ENCODE measurements around the gene ITGAX.

Gene ITGAX

DNA sequence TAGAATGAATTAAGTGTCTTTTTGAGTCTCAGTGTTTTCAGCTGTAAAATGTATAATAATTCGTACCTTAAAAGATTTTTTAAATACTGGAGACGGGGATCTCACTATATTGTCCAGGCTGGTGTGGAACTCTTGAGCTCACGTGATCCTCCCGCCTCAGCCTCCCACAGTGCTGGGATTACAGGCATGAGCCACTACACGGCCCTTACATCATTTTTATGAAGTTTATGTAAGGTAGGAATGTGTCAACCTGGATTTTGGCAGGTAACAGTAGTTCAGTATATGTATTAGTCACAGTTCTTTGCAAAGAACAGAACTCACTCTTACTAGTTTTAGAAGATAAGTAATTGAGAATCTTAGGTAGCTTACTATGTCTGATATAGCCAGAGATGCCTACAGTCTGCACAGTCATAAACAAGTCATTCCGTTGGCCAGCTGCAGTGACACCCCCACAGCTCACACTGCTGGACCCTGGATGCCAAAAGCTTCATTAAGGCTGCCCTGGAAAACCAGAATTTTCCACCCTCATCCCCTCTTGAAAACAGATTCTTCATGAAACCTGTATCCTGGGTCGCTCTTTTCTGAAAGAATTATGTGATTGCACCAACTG is 73.8 kb downstream of the ITGAX start:
- no peak overlapping the region for H3K4me2 ChIP-seq (ENCODE audit: low read depth, low read length, poor library complexity, severe bottlenecking)
- H2AFZ ChIP-seq (ENCODE audit: low read depth, low read length, severe bottlenecking) = no peak overlapping the region
- H3K27ac ChIP-seq (ENCODE audit: low read depth, low read length) = no peak overlapping the region
- H3K27me3 ChIP-seq (ENCODE audit: low read length) = no peaks in the 10 kb centered on the region
- no peaks in the 10 kb centered on the region for H3K79me2 ChIP-seq (ENCODE audit: insufficient read depth, low read length)
- no peak overlapping the region for H3K9ac ChIP-seq (ENCODE audit: low read length)
- H4K20me1 ChIP-seq (ENCODE audit: low read depth, low read length) = no peaks in the 10 kb centered on the region
- H3K9me3 ChIP-seq (ENCODE audit: insufficient read depth, low read length) = no peaks in the 10 kb centered on the region
- TF ChIP-seq, protein P1, sequence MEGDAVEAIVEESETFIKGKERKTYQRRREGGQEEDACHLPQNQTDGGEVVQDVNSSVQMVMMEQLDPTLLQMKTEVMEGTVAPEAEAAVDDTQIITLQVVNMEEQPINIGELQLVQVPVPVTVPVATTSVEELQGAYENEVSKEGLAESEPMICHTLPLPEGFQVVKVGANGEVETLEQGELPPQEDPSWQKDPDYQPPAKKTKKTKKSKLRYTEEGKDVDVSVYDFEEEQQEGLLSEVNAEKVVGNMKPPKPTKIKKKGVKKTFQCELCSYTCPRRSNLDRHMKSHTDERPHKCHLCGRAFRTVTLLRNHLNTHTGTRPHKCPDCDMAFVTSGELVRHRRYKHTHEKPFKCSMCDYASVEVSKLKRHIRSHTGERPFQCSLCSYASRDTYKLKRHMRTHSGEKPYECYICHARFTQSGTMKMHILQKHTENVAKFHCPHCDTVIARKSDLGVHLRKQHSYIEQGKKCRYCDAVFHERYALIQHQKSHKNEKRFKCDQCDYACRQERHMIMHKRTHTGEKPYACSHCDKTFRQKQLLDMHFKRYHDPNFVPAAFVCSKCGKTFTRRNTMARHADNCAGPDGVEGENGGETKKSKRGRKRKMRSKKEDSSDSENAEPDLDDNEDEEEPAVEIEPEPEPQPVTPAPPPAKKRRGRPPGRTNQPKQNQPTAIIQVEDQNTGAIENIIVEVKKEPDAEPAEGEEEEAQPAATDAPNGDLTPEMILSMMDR (IDR thresholded peaks at IDR 0.05; ENCODE audit: insufficient read depth, low read length, poor library complexity, severe bottlenecking) = no peak
- TF ChIP-seq EZH2phosphoT487 (conservative IDR thresholded peaks at IDR 0.05; ENCODE audit: low read length) = no peak
- no peak overlapping the region for H3K4me3 ChIP-seq (ENCODE audit: insufficient read depth, low read length, poor library complexity, severe bottlenecking)
- no peaks in the 10 kb centered on the region for H3K9me2 ChIP-seq (replicated peaks; ENCODE audit: insufficient read depth, low read length)
- H3K36me3 ChIP-seq (ENCODE audit: low read length) = no peaks in the 10 kb centered on the region
- no peaks in the 10 kb centered on the region for H3F3A ChIP-seq (ENCODE audit: insufficient read depth)

DNA sequence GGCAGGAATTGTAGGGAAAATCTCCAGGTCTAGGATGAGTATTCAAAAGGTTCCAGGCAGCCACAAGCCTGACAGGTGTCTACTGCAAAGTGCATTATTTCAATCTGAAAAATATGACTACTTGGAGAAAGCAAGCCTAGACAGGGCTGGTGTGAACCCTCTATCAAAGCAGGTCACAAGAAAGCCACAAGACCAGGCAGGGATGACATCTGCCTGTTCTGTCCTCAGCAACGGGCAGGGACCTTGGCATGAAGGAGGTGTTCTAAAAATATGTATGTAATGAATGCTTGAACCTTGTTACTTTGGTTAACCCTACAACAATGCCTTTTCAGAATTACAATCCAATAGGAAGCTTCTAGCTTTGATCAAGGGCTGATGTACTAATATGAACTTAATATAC is 74.3 kb downstream of the ITGAX start:
- no peaks in the 10 kb centered on the region for H3K27me3 ChIP-seq (ENCODE audit: low read length)
- H3K9ac ChIP-seq (ENCODE audit: low read length) = no peak overlapping the region
- no peak overlapping the region for H3K4me3 ChIP-seq (ENCODE audit: insufficient read depth, low read length, poor library complexity, severe bottlenecking)
- H3K4me2 ChIP-seq (ENCODE audit: low read depth, low read length, poor library complexity, severe bottlenecking) = no peak overlapping the region
- no peaks in the 10 kb centered on the region for H4K20me1 ChIP-seq (ENCODE audit: low read depth, low read length)
- H3K79me2 ChIP-seq (ENCODE audit: insufficient read depth, low read length) = no peaks in the 10 kb centered on the region
- no peak for TF ChIP-seq EZH2phosphoT487 (conservative IDR thresholded peaks at IDR 0.05; ENCODE audit: low read length)
- TF ChIP-seq, protein P1 (IDR thresholded peaks at IDR 0.05; ENCODE audit: insufficient read depth, low read length, poor library complexity, severe bottlenecking) = no peak
- H3K27ac ChIP-seq (ENCODE audit: low read depth, low read length) = no peak overlapping the region
- no peaks in the 10 kb centered on the region for H3K9me3 ChIP-seq (ENCODE audit: insufficient read depth, low read length)
- H3K36me3 ChIP-seq (ENCODE audit: low read length) = no peaks in the 10 kb centered on the region
- H2AFZ ChIP-seq (ENCODE audit: low read depth, low read length, severe bottlenecking) = no peak overlapping the region
- no peaks in the 10 kb centered on the region for H3F3A ChIP-seq (ENCODE audit: insufficient read depth)
- no peaks in the 10 kb centered on the region for H3K9me2 ChIP-seq (replicated peaks; ENCODE audit: insufficient read depth, low read length)

DNA sequence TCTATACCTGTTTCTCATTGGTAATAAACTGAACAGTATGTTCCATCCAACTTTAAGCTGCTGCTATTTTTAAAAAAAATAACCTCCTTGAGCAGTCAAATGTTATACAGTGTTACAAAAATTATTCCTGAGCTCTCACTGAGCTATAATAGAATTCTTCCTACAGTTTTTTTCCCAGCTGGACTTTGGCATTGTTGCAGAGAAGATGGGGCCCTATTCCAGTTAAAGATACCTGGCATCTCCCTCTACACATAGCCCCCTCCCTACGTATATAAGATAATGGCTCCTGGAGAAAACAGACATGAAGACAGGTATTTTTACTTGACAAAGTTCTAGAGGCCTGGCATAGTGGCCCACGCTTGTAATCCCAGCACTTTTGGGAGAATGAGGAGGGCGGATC is 74.8 kb downstream of the ITGAX start:
- Histone ChIP-seq H3K4me3 (ENCODE audit: insufficient read depth, low read length, poor library complexity, severe bottlenecking) (no peak overlapping the region), H3F3A (ENCODE audit: insufficient read depth) (no peaks in the 10 kb centered on the region), H3K4me2 (ENCODE audit: low read depth, low read length, poor library complexity, severe bottlenecking) (no peak overlapping the region), H3K9me2 (replicated peaks; ENCODE audit: insufficient read depth, low read length) (no peaks in the 10 kb centered on the region), H3K36me3 (ENCODE audit: low read length) (no peaks in the 10 kb centered on the region), H3K9ac (ENCODE audit: low read length) (no peak overlapping the region), H4K20me1 (ENCODE audit: low read depth, low read length) (no peaks in the 10 kb centered on the region), H3K9me3 (ENCODE audit: insufficient read depth, low read length) (no peaks in the 10 kb centered on the region), H3K79me2 (ENCODE audit: insufficient read depth, low read length) (no peaks in the 10 kb centered on the region), H3K27ac (ENCODE audit: low read depth, low read length) (no peak overlapping the region), H2AFZ (ENCODE audit: low read depth, low read length, severe bottlenecking) (no peak overlapping the region), H3K27me3 (ENCODE audit: low read length) (no peaks in the 10 kb centered on the region)
- TF ChIP-seq EZH2phosphoT487 (conservative IDR thresholded peaks at IDR 0.05; ENCODE audit: low read length) = no peak
- TF ChIP-seq, protein P1 (IDR thresholded peaks at IDR 0.05; ENCODE audit: insufficient read depth, low read length, poor library complexity, severe bottlenecking) = no peak
